ENCODE measurements around the gene ZNF652. TPM values are rescaled to one million over a fixed set of nuclear protein-coding genes. Genes with fewer than 3 reads are reported as not detected.

ZNF652 gene
- polyA plus RNA-seq, 1 donor (not counting 4 experiments of a cell fraction or from before 2014, with no cell fraction given) = 8.9 TPM

DNA sequence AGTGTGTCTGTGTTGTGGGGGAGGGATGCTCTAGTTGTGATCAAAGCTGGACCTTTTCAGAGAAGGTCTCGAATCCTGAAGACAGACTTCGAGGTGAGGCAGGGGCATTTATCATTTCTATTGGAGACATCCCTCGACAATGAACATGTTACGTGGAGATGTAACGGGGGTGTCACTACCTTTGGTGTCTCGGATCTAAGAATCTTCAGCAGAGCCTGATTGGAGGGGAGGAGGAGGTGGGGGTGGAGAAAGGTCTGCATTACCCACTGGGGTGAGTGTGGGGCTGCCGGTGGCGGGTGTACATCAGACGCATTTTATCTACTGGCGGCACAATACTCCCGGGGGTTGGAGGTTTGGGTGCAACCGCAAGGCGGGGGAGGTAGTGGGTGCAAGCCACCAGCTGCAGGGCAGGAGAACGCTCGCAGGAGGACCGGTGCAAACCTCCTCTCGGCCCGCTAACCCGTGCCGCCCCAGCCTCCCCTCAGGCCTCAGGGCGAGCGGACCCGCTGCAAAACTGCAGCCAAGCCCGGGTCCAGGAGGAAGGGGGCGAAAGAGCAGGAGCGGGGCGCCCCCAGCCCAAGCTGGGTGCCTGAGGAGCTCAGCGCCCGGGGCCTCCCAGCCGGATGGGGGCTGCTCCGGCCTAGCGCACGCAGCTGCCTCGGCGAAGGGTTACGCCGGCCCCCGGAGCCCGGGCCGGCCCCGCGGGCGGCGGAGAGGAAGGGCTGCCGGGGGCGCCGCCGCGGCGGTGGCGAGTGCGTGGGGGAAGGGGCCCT, 735 bp downstream of the ZNF652 start:
- peak overlapping the region; percentile 72 to 94 (median 78) for H3K4me3 ChIP-seq (ENCODE audit: control insufficient read depth in 2 of 3, extremely low read depth in 1 of 3, insufficient read depth in 2 of 3, low read depth in 1 of 3, low read length in 3 of 3)
- H2AFZ ChIP-seq (ENCODE audit: control insufficient read depth, low read length) = peak overlapping the region; percentile 61
- dilution Hi-C loops (cut with MboI; ENCODE audit: extremely low pct_ligation_motif_present, low sequenced_read_pairs) = no loop called here
- TF ChIP-seq, protein P1, sequence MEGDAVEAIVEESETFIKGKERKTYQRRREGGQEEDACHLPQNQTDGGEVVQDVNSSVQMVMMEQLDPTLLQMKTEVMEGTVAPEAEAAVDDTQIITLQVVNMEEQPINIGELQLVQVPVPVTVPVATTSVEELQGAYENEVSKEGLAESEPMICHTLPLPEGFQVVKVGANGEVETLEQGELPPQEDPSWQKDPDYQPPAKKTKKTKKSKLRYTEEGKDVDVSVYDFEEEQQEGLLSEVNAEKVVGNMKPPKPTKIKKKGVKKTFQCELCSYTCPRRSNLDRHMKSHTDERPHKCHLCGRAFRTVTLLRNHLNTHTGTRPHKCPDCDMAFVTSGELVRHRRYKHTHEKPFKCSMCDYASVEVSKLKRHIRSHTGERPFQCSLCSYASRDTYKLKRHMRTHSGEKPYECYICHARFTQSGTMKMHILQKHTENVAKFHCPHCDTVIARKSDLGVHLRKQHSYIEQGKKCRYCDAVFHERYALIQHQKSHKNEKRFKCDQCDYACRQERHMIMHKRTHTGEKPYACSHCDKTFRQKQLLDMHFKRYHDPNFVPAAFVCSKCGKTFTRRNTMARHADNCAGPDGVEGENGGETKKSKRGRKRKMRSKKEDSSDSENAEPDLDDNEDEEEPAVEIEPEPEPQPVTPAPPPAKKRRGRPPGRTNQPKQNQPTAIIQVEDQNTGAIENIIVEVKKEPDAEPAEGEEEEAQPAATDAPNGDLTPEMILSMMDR (optimal IDR thresholded peaks at IDR 0.05 in 1 of 3, IDR thresholded peaks at IDR 0.05 in 1 of 3, conservative IDR thresholded peaks at IDR 0.05 in 1 of 3; ENCODE audit: extremely low read depth in 1 of 3, insufficient read depth in 2 of 3, low read length in 3 of 3) = no peak
- H3K79me2 ChIP-seq (ENCODE audit: control insufficient read depth, insufficient read depth, low read length) = peaks cover 48% of the 10 kb centered on the region
- H3K9me1 ChIP-seq (ENCODE audit: control insufficient read depth, extremely low read depth, insufficient read depth, low read length) = peaks cover 3% of the 10 kb centered on the region
- H3K27ac ChIP-seq (ENCODE audit: control insufficient read depth, insufficient read depth, low read length) = peak overlapping the region; percentile 26
- H3K4me2 ChIP-seq (ENCODE audit: control insufficient read depth, extremely low read depth, insufficient read depth, low read depth, low read length) = peak overlapping the region; percentile 74
- FAIRE-seq (no peak), DNase-seq (ENCODE audit: low read depth, low spot score) (no peak)
- no peaks in the 10 kb centered on the region for H3K27me3 ChIP-seq (ENCODE audit: control insufficient read depth, extremely low read depth, insufficient read depth, low read length)
- H3K9me3 ChIP-seq (ENCODE audit: control insufficient read depth, low read depth, low read length) = no peaks in the 10 kb centered on the region
- peak overlapping the region; percentile 87 for H3K9ac ChIP-seq (ENCODE audit: control insufficient read depth, extremely low read depth, insufficient read depth, low read length)
- peaks cover 30% of the 10 kb centered on the region for H3K4me1 ChIP-seq (ENCODE audit: control insufficient read depth, extremely low read depth, insufficient read depth, low read length)
- H3K36me3 ChIP-seq (ENCODE audit: control insufficient read depth in 2 of 2, extremely low read depth in 1 of 2, insufficient read depth in 2 of 2, low read length in 2 of 2) = no peaks in the 10 kb centered on the region
- no peaks in the 10 kb centered on the region for H4K20me1 ChIP-seq (ENCODE audit: control insufficient read depth, extremely low read depth, insufficient read depth, low read length)

DNA sequence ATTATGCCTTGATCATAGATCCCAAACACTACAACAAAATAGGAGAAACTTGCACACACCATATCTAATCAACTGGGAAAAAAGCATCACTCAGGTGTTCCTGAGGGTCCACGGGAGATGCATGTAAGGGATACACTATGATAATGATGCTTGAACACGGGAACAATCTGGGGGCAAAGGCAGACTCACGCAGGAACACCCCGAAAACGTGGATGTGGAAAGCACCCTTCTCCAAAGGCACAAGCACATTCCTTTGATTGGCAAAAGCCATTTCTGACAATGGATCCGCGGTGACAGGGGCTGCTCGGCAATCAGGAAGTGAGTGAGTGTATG, 1.3 kb downstream of the ZNF652 start:
- FAIRE-seq = no peak

More for the DNA sequence above, 1.3 kb downstream of the ZNF652 start:
- peaks cover 30% of the 10 kb centered on the region for H3K4me1 ChIP-seq (ENCODE audit: control insufficient read depth, extremely low read depth, insufficient read depth, low read length)
- H3K4me3 ChIP-seq (ENCODE audit: control insufficient read depth in 2 of 3, extremely low read depth in 1 of 3, insufficient read depth in 2 of 3, low read depth in 1 of 3, low read length in 3 of 3) = peak overlapping the region; percentile 72 to 94 (median 78)
- no peak for DNase-seq (ENCODE audit: low read depth, low spot score)
- H3K9me1 ChIP-seq (ENCODE audit: control insufficient read depth, extremely low read depth, insufficient read depth, low read length) = peaks cover 3% of the 10 kb centered on the region
- peak overlapping the region; percentile 87 for H3K9ac ChIP-seq (ENCODE audit: control insufficient read depth, extremely low read depth, insufficient read depth, low read length)
- peak overlapping the region; percentile 26 for H3K27ac ChIP-seq (ENCODE audit: control insufficient read depth, insufficient read depth, low read length)
- no peak for TF ChIP-seq EZH2 (IDR thresholded peaks at IDR 0.05; ENCODE audit: low read length)
- TF ChIP-seq, protein P1 (optimal IDR thresholded peaks at IDR 0.05 in 1 of 3, IDR thresholded peaks at IDR 0.05 in 1 of 3, conservative IDR thresholded peaks at IDR 0.05 in 1 of 3; ENCODE audit: extremely low read depth in 1 of 3, insufficient read depth in 2 of 3, low read length in 3 of 3) = no peak
- no peaks in the 10 kb centered on the region for H3K9me3 ChIP-seq (ENCODE audit: control insufficient read depth, low read depth, low read length)
- H3K4me2 ChIP-seq (ENCODE audit: control insufficient read depth, extremely low read depth, insufficient read depth, low read depth, low read length) = peak overlapping the region; percentile 74
- dilution Hi-C loops (cut with MboI; ENCODE audit: extremely low pct_ligation_motif_present, low sequenced_read_pairs) = no loop called here
- H3K36me3 ChIP-seq (ENCODE audit: control insufficient read depth in 2 of 2, extremely low read depth in 1 of 2, insufficient read depth in 2 of 2, low read length in 2 of 2) = no peaks in the 10 kb centered on the region
- peaks cover 50% of the 10 kb centered on the region for H3K79me2 ChIP-seq (ENCODE audit: control insufficient read depth, insufficient read depth, low read length)
- peak overlapping the region; percentile 61 for H2AFZ ChIP-seq (ENCODE audit: control insufficient read depth, low read length)
- H4K20me1 ChIP-seq (ENCODE audit: control insufficient read depth, extremely low read depth, insufficient read depth, low read length) = no peaks in the 10 kb centered on the region
- H3K27me3 ChIP-seq (ENCODE audit: control insufficient read depth, extremely low read depth, insufficient read depth, low read length) = no peaks in the 10 kb centered on the region
